ENCODE data around the gene POLG2. TPM values are rescaled to one million over a fixed set of nuclear protein-coding genes. Genes with fewer than 3 reads are reported as not detected.
"Not testable (repeated sequence)": the region's sequence is repeated elsewhere in the genome, so short reads cannot be mapped to it uniquely, and the experiment has no call there.

POLG2 gene
- total and polyA plus RNA-seq, 10 donors: 14.5 to 35.3 (median 20.5) TPM

DNA sequence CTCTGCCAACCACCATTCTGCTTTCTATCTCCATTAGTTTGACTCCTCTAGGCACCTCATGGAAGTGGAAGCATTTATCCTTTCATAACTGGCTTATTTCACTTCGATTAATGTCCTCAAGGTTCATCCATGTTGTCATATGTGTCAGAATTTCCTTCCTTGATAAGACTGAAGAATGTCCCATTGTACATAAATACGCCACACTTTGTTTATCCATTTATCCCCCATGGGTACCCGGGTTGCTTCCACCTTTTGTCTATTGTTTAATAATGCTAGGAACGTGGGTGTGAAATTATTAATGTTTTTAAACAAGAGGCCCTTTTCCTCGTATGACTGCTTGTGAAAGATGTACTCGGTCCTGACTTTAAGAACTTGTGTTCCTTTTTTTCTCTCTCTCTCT is 35.1 kb downstream of the POLG2 start:
- Histone ChIP-seq H3K36me3 (peaks cover 0 to 52% (median 0%) of the 10 kb centered on the region in 6 donors), H3K27ac (no peak overlapping the region), H3K9me3 (no peaks in the 10 kb centered on the region), H3K4me3 (no peak overlapping the region), H3K27me3 (replicated peaks in 1 of 7) (no peaks in the 10 kb centered on the region), H3K4me1 (peaks cover 0 to 27% (median 12%) of the 10 kb centered on the region in 6 donors)
- 60 to 79% (median 71%) methylated on average over 6 of the region's 6 CpGs for WGBS, 5 donors
- TF ChIP-seq POLR2A (IDR thresholded peaks at IDR 0.05): no peak
- TF ChIP-seq, protein P1, sequence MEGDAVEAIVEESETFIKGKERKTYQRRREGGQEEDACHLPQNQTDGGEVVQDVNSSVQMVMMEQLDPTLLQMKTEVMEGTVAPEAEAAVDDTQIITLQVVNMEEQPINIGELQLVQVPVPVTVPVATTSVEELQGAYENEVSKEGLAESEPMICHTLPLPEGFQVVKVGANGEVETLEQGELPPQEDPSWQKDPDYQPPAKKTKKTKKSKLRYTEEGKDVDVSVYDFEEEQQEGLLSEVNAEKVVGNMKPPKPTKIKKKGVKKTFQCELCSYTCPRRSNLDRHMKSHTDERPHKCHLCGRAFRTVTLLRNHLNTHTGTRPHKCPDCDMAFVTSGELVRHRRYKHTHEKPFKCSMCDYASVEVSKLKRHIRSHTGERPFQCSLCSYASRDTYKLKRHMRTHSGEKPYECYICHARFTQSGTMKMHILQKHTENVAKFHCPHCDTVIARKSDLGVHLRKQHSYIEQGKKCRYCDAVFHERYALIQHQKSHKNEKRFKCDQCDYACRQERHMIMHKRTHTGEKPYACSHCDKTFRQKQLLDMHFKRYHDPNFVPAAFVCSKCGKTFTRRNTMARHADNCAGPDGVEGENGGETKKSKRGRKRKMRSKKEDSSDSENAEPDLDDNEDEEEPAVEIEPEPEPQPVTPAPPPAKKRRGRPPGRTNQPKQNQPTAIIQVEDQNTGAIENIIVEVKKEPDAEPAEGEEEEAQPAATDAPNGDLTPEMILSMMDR (IDR thresholded peaks at IDR 0.05 in 8 of 11, conservative IDR thresholded peaks at IDR 0.05 in 3 of 11): no peak
- DNase-seq: no peak
- intact Hi-C loops (cut with DNase I; ENCODE audit: low total_unique reads): no loop called here

DNA sequence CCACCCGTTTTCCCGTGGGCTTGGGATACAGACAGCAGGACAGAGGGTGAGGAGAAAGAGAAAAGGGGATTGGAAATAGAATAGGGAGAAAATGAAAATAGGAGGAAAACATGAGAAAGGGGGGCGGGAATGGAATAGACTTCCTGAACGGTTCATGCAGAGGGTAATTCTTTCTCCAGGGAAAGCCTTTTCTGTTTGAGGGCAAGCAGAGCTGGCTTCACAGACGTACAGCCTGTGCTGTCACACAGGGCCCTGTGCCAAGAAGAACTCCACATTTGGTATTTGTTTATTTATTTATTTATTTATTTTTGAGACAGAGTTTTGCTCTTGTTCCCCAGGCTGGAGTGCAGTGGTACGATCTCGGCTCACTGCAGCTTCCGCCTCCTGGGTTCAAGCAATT is 35.9 kb downstream of the POLG2 start:
- 81 to 91% (median 87%) methylated on average over 8 of the region's 8 CpGs for WGBS, 5 donors
- no peak overlapping the region for H3K4me3 ChIP-seq
- H3K27me3 ChIP-seq (replicated peaks in 1 of 7): no peaks in the 10 kb centered on the region
- no peak for TF ChIP-seq POLR2A (IDR thresholded peaks at IDR 0.05)
- TF ChIP-seq, protein P1 (IDR thresholded peaks at IDR 0.05 in 8 of 11, conservative IDR thresholded peaks at IDR 0.05 in 3 of 11): no peak
- TF ChIP-seq POLR2AphosphoS5 (IDR thresholded peaks at IDR 0.05): no peak
- intact Hi-C loops (cut with DNase I; ENCODE audit: low total_unique reads): no loop called here
- H3K9me3 ChIP-seq: no peaks in the 10 kb centered on the region
- H3K4me1 ChIP-seq: peaks cover 6 to 35% (median 20%) of the 10 kb centered on the region in 6 donors
- H3K36me3 ChIP-seq: peaks cover 0 to 44% (median 0%) of the 10 kb centered on the region in 6 donors
- H3K27ac ChIP-seq: no peak overlapping the region
- no peak for DNase-seq

DNA sequence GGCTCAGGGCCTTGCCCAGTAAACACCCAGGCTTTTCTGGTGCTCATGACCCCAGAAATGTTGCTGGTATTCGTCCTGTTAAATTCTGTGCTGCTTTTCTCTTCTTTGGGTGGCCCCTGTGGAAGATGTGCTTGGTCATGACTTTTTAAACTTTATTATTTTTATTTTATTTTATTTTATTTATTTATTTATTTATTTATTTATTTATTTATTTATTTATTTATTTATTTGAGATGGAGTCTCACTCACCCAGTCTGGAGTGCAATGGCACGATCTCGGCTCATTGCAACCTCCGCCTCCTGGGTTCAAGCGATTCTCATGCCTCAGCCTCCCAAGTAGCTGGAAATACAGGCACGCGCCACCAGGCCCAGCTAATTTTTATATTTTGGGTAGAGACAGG is 37.0 kb downstream of the POLG2 start:
- H3K4me3 ChIP-seq; H3K9me3 ChIP-seq; H3K27me3 ChIP-seq (replicated peaks in 1 of 7); intact Hi-C loops (cut with DNase I; ENCODE audit: low total_unique reads); DNase-seq; H3K27ac ChIP-seq: not testable (repeated sequence)
- Histone ChIP-seq H3K36me3 (peaks cover 0 to 38% (median 0%) of the 10 kb centered on the region in 6 donors), H3K4me1 (peaks cover 8 to 46% (median 31%) of the 10 kb centered on the region in 6 donors)
- WGBS, 5 donors: 95 to 99% (median 97%) methylated on average over 7 of the region's 7 CpGs

DNA sequence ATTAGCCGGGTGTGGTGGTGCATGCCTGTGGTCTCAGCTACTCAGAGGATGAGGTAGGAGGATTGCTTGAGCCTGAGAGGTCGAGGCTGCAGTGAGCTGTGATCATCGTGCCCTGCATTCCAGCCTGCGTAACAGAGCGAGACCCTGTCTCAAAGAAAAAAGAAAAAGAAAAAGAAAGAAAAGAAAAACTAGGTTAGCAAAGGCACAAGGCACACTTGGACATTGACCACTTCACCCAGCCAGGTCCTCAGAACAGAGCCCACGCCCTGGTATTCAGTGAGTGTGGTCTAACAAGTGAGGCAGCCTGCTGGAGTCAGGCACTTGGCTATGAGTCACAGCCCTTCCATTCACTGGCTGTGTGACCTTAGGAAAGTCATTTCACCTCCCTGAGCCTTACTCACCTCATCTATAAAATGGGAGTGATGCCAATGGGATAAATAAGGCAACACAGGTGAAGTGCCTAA is 37.5 kb downstream of the POLG2 start:
- H3K27me3 ChIP-seq (replicated peaks in 1 of 7): no peaks in the 10 kb centered on the region
- no peak overlapping the region for H3K4me3 ChIP-seq
- WGBS, 5 donors: 86 to 94% (median 89%) methylated on average over 6 of the region's 6 CpGs
- TF ChIP-seq, protein P1 (IDR thresholded peaks at IDR 0.05 in 8 of 11, conservative IDR thresholded peaks at IDR 0.05 in 3 of 11): no peak
- intact Hi-C loops (cut with DNase I; ENCODE audit: low total_unique reads): no loop called here
- H3K9me3 ChIP-seq: no peaks in the 10 kb centered on the region
- H3K36me3 ChIP-seq: peaks cover 0 to 40% (median 0%) of the 10 kb centered on the region in 6 donors
- no peak for DNase-seq
- no peak overlapping the region for H3K27ac ChIP-seq
- H3K4me1 ChIP-seq: peaks cover 8 to 51% (median 31%) of the 10 kb centered on the region in 6 donors

DNA sequence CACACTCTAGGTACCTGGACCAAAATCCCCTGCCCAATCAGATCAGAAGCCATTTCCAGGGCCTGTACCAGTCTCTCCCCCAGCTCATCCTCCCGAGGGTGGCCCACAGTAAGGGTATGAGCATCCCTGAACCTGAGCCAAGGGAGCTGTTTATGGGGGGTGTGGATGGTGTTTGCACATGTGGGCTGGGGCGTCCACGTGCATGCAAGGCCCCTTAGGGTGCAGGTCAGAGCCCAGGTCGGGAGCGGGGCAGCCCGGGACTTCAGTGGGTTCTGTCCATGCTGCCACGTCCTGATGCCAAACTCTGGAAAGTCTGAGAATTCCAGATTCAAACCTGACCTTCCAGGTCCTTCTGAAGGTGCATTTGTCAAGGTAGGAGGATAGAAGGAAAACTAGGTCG is 38.1 kb downstream of the POLG2 start:
- Histone ChIP-seq H3K4me3 (no peak overlapping the region), H3K27ac (no peak overlapping the region), H3K9me3 (no peaks in the 10 kb centered on the region), H3K27me3 (replicated peaks in 1 of 7) (no peaks in the 10 kb centered on the region), H3K36me3 (peaks cover 0 to 46% (median 0%) of the 10 kb centered on the region in 6 donors), H3K4me1 (peaks cover 8 to 54% (median 31%) of the 10 kb centered on the region in 6 donors)
- 90 to 96% (median 94%) methylated on average over 7 to 8 of the region's 8 CpGs for WGBS, 5 donors
- intact Hi-C loops (cut with DNase I; ENCODE audit: low total_unique reads): no loop called here
- no peak for DNase-seq
- TF ChIP-seq POLR2A (IDR thresholded peaks at IDR 0.05) (no peak), POLR2AphosphoS5 (IDR thresholded peaks at IDR 0.05) (no peak)
- TF ChIP-seq, protein P1 (IDR thresholded peaks at IDR 0.05 in 8 of 11, conservative IDR thresholded peaks at IDR 0.05 in 3 of 11): no peak
